ENCODE data around the gene NUDCD2.

GRCh38 chr5:163475411-163475810 is 15.5 kb upstream of the NUDCD2 start:
- TF ChIP-seq POLR2A (IDR thresholded peaks at IDR 0.05; ENCODE audit: low read length) (no peak), GATA1 (IDR thresholded peaks at IDR 0.05; ENCODE audit: low read depth, low read length) (no peak)

All from erythroblast (primary cell).